GM21528 (cell line): ENCODE results near the gene GFI1.
"Not testable (repeated sequence)": the region's sequence is repeated elsewhere in the genome, so short reads cannot be mapped to it uniquely, and the experiment has no call there.

Experiments
- ATAC-seq: cut with Tn5 transposase; IDR thresholded peaks from one replicate; pipeline ENCODE4 v1.9.1; 2021; ENCODE audit warnings: mild to moderate bottlenecking, moderate library complexity; ENCODE audit not compliant: unreplicated experiment, low FRiP score

GFI1 gene

DNA sequence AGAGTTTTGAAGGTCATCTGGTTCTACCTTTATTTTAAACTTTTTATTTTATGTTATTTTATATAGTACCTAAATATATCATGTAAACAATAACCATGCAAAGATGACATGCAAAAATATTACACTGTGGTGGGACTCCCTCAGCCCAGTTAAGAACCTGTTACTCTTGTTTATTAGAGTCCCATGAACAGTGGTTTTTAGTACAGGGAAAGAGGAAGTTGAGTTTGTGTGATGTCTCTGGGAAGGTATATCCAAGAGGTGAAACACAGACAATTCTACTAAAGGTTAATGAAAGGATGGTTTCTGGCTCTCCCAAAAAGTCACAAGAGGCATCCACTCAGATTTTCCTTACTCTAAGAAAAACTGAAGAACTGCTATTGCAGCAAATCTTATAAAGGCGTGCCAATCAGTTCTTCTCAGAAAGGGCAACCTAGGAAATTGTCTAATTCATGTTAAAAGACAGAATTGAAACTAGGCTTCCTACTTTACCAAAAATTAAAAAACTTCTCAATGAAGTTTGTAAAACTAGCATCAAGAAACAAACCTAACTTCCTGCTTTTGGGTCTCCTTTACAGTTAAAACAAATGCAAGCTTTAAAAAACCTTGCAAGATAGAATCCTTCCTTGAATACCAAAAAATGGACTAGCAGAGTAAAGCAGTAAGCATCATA, 19.9 kb downstream of the GFI1 start:
- no peak for ATAC-seq

DNA sequence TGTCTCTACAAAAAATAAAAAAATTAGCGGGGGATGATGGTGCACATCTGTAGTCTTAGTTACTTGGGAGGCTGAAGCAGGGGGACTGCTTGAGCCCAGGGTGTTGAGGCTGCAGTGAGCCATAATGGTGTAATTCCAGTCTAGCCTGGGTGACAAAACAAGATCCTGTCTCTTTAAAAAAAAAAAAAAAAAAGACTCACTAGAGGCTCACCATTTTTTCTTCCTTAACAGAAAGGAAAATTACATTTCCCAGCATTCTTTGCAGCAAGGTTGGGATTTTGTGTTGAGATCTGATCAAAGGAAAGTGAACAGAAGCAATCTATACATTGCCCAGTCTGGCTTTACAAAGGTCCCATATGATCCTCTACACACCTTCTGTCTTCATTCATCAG, 21.5 kb downstream of the GFI1 start:
- ATAC-seq = no peak

GRCh38 chr1:92464588-92465255, 22.0 kb downstream of the GFI1 start:
- no peak for ATAC-seq

DNA sequence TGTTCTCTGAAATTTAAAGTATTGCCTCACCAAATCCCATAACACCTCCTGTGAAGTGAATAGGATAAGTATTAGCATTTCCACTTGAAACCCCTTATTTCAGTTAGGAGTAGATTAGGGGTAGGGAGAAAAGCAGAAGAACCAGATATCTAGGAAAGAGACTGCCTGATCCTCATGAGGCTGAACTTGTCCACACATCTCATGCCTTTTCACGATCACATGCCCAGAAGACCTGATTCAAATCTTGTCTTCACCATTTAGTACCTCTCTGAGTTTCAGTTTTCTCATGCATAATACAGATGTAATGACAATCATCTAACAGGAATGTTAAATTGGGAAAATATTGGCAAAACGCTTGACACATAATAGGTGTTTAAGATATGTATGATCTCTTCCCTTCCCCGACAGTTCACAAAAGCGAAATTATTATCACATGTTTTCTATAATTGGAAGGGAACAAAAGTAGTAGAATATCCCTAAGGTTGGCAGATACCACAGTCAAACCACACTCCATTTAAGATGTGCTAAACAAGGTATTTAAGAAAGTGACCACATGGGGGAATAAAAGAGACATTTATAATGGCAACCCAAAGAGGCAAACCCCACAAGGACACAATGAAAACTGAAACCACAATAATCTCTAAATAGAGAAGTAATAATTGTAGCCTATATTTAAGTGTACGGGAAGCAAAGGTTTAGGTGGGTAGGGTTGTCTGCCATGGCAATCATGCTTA, 25.2 kb downstream of the GFI1 start:
- ATAC-seq = peak; percentile 71

GRCh38 chr1:92459871-92460320, 26.8 kb downstream of the GFI1 start:
- ATAC-seq = no peak

- ATAC-seq = no peak
Observed at GRCh38 chr1:92458146-92458545, 28.6 kb downstream of the GFI1 start.

DNA sequence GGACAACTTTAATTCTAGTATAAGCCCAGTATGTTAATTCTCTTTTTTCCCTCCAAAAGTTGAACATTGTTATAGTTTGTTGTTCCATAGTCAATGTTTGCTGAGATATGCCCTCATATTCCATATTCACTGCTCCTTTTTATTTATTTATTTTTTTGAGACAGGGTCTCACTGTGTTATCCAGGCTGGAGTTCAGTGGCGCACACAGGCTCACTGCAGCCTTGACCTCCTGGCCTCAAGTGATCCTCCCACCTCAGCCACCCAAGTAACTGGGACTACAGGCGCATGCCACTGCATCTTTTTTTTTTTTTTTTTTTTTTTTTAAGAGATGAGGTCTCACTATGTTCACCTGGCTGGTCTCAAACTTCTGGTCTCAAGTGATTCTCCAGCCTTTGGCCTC, 38.7 kb downstream of the GFI1 start:
- no peak for ATAC-seq

GRCh38 chr1:92447033-92447681, 39.6 kb downstream of the GFI1 start:
- no peak for ATAC-seq

GRCh38 chr1:92446546-92446945, 40.2 kb downstream of the GFI1 start:
- no peak for ATAC-seq

- no peak for ATAC-seq
Observed at GRCh38 chr1:92445865-92446264, 40.9 kb downstream of the GFI1 start.

GRCh38 chr1:92444351-92444750, 42.4 kb downstream of the GFI1 start:
- no peak for ATAC-seq

DNA sequence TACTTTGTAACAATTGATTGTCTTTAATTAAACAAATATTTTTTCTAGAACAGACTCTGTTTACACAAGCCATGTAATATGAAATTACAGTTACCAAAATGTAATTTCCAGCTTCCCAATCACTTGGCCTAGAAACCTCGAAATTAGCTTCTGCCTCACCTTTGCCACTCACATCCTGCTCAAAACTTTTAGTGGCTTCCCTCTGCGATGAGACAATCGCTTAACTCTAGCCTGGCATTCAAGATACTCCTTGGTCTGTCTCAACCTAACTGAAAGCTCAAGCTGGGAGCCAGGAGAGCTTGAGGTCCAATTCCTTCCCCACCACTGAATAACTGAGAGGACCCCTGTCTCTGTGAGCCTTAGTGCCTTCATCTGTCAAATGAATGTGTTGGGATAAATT, 42.8 kb downstream of the GFI1 start:
- no peak for ATAC-seq

DNA sequence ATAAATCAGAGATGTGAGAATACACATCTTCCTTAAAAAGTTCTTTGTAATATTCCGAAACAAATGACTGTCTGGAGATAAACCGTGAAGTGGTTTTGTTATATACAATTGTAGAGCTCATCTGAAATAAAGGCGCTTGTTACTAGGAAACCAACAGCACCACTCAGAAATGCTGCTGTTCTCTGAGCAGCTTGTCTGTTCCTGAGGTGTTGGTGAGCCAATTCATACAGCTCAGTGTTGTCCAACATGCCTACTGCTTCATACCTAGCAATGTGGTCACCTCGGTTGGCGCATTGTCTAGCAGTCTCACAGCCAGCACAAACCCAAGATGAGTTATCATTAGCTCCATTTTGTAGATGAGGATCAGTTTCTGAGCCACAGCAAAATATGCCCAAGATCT, 44.4 kb downstream of the GFI1 start:
- no peak for ATAC-seq

GRCh38 chr1:92441697-92442342, 44.9 kb downstream of the GFI1 start:
- ATAC-seq = no peak

DNA sequence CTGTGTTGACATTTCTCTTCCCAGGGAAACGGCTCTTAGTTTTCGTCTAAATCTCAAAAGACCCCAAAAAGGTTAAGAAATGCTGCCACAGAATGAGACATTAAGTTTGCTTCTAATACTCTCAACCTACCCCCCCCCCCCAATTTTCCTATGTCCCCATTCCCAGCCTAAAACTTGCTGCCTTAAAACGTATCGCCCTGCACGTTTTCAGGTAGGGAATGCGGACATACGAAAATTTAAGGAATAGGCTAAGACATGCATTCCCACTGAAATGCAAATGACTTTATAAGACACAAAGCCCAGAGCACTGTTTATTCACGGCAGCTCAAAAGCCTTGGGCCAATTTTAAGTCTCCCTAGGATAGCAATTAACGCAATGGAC, 45.4 kb downstream of the GFI1 start:
- ATAC-seq = no peak

- ATAC-seq = no peak
Observed at GRCh38 chr1:92439291-92439690, 47.4 kb downstream of the GFI1 start.

- not testable (repeated sequence) for ATAC-seq
Observed at GRCh38 chr1:92434572-92434971, 52.2 kb downstream of the GFI1 start.

GRCh38 chr1:92430030-92430429, 56.7 kb downstream of the GFI1 start:
- no peak for ATAC-seq

DNA sequence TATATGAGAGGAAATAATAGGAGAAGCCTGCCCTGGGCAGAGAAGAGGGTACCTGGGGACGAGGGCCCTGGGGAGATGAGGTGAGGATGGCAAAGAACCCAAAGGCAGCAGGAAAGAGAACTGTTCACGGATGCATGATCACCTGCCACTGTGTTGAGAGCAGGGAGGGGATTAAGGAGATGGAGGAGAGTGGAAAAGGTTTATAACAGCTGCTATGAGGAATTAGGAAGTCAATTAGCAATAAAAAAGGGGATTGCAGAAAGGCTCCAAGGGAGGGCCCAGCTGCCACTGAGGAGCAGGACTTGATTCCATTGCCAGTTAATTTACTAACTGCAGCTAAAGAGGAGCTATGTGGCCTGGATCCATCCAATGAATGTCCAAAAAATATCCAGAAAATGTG, 61.1 kb downstream of the GFI1 start:
- no peak for ATAC-seq
